22Rv1 (cell line): Measurements from ENCODE around the gene LIPM.

Experiments used
- ZFX ChIP-seq: fragments of 450-650 bp; IDR thresholded peaks from 2 replicates; pipeline ENCODE4 v1.6.1; 2017; ENCODE audit warnings: antibody characterized with exemption, borderline replicate concordance
- TF ChIP-seq, protein P1 (sequence below): fragments of 450-650 bp; IDR thresholded peaks from 2 replicates; pipeline ENCODE4 v1.5.1; 2017; ENCODE audit warnings: mild to moderate bottlenecking

DNA sequence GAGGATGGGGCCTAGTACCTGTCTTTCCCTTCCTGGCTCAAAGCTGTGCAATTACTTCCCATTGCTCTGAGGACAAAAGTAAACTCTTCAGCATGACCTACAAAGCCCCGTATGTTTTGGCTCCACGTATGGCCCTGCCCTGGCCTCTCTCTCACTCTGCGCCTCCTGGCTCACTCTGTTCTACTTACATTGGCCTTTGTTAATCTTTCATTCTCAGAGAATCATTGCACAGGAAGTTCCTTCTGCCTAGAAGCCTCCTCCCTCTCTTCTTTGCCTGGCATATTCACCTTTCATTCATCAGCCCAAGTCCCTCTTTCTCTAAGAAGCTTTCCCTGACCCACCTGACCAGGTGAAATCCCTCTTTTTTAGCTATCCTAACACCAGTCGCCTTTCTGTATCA is 23.9 kb downstream of the LIPM start:
- TF ChIP-seq, protein P1, sequence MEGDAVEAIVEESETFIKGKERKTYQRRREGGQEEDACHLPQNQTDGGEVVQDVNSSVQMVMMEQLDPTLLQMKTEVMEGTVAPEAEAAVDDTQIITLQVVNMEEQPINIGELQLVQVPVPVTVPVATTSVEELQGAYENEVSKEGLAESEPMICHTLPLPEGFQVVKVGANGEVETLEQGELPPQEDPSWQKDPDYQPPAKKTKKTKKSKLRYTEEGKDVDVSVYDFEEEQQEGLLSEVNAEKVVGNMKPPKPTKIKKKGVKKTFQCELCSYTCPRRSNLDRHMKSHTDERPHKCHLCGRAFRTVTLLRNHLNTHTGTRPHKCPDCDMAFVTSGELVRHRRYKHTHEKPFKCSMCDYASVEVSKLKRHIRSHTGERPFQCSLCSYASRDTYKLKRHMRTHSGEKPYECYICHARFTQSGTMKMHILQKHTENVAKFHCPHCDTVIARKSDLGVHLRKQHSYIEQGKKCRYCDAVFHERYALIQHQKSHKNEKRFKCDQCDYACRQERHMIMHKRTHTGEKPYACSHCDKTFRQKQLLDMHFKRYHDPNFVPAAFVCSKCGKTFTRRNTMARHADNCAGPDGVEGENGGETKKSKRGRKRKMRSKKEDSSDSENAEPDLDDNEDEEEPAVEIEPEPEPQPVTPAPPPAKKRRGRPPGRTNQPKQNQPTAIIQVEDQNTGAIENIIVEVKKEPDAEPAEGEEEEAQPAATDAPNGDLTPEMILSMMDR = no peak
- TF ChIP-seq ZFX = no peak
